Left renal pelvis (tissue), 4 donors: ENCODE data around the gene PRKAB2. TPM values are rescaled to one million over a fixed set of nuclear protein-coding genes. Genes with fewer than 3 reads are reported as not detected.
"Not testable (repeated sequence)": the region's sequence is repeated elsewhere in the genome, so short reads cannot be mapped to it uniquely, and the experiment has no call there.

Experiments used
- DNase-seq, 4 donors: peaks; one replicate each; pipeline ENCODE4 v3.0.0-alpha.2; 2013; ENCODE audit warnings: low read depth in 4 of 4, low spot score in 3 of 4
- polyA plus RNA-seq, 4 donors: library from polyadenylated mRNA; unstranded; fragments of 120-200 nt; gene quantifications; one replicate each; pipeline ENCODE4 v1.2.1, GENCODE V29; 2013; ENCODE audit not compliant: insufficient read length in 4 of 4

PRKAB2 gene
- polyA plus RNA-seq, 4 donors, result 21.1 to 26.1 (median 24.7) TPM

DNA sequence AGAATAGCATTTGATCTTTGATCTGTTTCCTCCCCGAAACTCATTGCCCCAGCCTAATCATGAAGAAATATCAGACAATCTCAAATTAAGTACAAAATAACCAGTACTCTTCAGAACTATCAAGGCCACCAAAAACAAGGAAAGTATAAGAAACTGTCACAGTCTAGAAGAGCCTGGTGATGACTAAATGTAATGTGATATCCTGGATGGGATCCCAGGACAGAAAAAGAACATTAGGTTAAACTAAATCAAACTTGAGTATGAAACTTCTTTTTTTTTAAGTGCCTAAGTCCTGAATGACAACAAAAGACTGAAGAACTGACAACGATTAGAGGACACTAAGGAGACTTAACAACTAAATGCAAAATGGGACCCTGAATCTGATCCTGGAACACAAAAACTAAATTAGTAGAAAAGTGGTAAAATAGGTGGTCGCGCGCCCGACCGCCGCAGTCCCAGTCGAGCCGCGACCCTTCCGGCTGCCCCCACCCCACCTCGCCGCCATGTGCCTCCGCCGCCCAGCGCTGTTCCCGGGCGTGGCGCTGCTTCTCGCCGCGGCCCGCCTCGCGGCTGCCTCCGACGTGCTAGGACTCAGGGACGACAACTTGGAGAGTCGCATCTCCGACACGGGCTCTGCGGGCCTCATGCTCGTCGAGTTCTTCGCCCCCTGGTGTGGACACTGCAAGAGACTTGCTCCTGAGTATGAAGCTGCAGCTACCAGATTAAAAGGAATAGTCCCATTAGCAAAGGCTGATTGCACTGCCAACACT is 5.5 kb upstream of the PRKAB2 start:
- no peak for DNase-seq

DNA sequence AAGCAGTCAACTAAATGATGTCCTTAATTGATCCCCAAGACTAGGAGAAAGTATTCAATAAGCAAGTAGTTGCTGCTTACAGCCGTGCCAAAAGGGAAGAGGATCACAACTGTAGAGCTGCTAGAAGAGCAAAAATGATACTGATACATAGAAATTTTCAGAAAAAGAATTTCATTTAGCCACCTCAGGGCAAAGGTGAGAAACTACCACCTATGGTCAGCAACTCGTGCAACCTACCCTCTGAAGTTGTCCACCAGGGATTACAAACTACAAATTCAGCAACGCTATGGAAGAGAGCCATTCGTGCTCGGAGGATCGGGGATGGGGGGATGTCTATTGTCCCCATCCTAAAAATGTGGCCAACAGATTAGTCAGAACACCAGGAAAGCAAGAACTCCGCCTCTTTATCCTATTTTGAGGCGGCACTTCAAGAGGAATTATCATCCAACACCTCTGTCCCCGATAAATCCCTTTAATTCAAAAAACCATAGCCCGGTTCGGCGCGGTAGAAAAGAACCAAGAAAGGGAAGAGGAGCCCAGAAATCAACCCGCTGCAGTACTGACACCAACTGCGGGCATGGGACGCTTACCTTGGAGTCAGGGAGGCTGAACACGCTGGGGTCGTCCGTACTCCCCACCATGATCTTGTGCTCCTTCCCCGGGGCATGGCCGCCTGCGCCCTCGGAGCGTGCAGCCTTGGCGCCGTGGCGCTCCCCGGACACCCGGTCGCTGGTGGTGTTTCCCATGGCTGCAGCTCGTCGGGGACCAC is 687 bp downstream of the PRKAB2 start:
- peak in 1 of 4 donors; percentile 15 for DNase-seq

DNA sequence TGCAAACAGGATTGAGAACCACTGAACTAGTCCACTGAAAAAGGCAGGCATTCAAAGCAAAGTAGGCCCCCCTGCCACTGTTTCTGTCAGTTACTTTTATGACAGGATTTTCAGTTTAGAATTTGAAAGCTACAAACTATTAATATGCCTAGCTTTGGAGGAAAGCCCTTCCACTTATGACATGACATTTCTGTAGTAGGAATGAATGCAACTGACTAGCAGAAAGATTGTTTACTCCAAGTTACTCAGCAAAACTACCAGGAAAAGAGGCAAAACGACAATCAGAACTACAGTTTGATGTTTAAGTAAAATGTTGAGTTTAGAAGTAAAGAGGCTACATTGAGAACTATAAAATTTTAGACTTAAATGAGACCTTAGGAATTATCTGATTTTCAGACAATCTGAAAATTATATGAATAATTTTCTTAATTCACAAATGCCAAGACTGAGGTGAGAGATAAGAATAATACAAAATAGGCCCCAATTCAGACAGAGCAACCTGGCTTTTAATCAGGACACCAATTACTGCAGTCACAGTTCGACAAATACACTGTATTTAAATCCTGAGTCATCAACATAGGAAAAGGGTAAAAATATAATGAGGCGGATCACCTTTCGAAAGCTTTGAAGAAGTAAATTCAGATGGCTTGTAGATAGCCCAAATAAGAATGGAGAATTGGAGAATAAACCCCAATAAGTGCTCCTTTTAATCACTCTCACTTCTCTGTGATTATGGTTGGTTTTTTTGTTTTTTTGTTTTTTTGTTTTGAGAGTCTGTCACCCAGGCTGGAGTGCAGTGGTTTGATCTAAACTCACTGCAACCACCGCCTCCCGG is 2.2 kb downstream of the PRKAB2 start:
- no peak for DNase-seq

DNA sequence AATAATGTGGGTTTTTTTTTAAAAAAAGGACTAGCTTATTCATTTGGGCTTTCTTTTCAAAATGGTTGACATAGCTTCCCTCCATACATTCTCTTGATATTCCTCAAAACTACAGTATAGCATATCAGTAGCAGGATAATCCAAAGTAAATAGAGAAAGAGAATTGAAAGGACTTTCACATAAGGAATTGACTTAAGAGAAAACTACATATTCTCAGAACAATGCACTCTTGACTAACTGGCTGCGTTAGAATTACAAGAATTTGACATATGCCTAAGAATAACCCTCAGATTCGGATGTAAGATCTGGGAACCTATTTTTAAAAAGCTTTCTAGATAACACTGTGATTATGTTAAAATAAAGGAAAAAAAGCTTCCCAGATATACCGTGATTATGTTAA is 3.1 kb downstream of the PRKAB2 start:
- no peak for DNase-seq

DNA sequence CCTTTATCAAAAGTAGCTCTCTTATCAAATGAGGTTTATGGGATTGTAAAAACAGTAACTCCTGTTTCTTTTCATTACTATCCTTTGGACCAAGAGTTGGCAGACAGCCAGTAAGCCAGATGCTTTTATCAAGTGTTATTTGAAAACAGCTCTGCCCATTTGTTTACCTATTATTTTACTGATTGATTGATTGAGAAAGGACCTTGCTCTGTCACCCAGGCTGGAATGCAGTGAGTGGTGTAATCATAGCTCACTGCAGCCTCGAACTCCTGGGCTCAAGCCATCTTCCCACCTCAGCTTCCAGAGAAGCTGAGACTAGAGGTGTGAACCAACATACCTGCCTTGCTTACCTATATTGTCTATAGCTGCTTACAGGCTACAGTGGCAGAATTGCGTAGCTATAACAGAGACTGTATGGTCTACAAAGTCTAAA is 3.6 kb downstream of the PRKAB2 start:
- DNase-seq, result no peak

DNA sequence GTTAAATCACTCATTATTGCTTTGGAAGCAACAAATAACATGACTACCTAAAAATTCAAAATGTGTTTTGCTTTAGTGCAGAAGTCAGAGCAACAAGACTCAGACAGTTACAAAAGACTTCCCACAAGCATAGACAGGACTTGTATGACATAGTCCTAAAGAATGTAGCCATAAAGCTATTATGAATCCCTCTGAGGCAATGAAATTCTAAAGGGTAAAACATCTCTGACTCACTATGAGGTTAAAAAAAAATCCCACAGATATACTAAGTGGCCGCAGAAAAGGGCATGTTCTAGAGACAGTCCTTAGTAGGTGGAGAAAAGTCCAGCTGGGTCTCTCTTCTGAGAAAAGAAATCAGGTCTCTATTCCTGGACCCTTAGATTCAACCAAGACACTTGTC is 4.9 kb downstream of the PRKAB2 start:
- no peak for DNase-seq

DNA sequence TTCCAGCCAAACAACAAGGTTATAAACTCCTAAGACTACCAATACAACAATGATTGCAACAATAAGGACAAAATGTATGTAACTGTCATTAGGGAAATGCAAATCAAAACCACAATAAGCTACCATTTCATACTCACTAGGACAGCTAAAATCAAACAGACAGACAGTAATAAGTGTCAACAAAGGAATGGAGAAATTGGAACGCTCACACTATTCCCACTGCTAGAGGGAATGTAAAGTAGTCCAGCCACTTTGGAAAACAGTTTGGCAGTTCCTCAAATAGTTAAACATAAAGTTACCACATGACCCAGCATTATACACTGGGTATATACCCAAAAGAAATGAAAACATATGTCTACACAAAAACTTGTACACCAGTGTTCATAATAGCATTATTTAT is 9.3 kb downstream of the PRKAB2 start:
- DNase-seq, result no peak

DNA sequence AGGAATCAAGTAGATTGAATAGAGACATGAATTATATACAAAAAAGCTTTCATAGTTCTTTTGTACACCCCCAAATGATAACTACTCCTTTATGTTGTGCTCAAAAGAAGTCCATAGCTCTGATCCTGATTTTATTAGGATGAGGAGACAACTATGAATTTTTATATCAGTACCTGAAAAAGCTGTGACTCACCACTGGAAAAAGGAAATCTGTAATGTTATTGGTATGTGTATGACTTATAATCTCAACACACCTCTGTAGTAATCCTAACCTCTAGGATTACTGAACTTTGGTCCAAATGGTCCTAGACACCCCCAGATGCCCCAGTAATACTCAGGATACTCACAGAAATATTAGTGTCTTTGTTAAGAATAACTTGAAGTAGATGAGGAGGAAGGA is 10.2 kb downstream of the PRKAB2 start:
- no peak for DNase-seq

DNA sequence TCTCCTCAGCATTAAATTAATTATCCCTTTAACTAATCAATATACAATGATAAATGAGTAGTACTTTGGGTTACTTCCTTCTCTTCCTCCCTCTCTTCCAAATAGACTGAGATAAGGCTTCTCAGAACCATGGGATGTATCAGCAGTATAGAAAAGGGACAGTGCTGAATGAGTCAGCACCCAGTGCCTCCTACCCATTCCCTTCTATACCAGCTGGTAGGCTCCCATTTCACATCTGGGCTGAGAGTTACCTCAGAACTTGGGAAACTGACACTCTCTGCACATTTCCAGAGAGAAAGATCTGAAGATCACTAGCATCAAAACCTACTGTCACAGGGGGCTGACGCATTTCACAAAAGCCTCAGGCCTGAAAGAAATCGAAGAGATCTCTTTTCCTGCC is 15.2 kb downstream of the PRKAB2 start:
- DNase-seq, result not testable (repeated sequence)

DNA sequence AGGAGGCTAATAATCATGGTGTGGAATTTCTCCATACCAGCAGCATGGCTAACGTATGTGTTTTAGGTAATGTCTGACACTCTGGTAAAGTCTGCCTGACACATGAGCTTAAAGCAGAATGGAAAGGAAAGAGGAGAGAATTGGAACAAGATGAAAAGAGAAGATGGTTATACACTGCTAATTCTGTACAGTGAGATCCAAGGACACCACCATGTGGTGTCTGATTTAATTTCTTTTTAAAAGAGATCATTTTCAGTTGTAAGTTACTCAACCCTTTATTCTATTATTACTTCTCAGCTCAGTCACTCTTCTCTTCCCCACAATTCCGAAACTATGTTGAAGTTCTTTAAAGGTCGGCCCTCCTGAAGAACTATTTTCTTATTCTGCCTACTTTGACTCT is 15.6 kb downstream of the PRKAB2 start:
- DNase-seq, result no peak

DNA sequence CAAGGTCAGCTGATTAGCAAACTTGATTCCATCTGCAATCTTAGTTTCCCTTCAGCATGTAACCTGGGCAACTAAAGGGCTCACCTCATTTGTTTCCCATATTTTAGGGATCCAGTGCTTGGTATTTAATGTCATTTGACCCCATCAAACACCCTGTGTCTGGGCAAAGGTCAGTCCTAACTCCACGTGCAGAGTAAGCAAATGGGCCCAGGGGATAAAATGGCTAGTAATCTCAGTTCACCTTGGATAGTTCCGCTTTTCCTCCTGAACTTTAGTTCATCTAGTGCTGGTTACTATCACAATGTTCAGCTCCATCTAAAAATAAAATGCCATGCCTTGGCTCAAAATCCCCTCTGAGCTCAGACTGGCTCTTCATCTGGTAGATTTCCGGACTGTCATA is 19.5 kb downstream of the PRKAB2 start:
- DNase-seq, result no peak

DNA sequence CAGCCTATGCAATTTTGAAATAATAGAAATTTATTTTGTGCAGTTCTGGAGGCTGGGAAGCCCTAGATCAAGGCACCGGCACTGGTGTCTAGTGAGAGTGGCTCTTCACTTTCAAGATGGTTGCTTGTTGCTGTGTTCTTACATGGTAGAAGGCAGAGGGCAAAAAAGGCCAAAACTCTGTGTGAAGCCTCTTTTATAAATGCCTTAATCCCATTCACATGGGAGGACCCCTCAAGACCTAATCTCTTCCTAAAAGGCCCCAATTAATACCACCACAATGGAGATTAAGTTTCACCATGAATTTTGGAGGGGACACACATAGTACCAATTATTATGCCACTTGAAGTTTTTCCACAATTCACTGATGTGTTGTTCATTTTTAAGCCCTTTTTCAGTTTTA is 21.0 kb downstream of the PRKAB2 start:
- no peak for DNase-seq

DNA sequence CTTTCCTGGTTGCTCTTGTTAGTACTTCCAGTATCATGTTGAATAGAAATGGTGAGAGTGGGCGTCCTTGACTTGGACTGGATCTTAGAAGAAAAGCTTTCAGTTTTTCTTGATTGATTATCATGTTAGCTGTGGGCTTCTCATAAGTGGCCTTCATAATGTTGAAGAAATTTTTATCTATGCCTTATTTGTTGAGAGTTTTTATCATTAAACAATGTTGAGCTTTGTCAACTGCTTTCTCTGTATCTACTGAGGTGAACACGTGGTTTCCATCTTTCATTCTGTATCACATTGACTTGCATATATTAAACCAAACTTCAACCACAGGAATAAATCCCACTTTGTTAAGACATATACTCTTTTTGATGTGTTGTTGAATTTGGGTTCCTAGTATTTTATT is 29.4 kb downstream of the PRKAB2 start:
- DNase-seq, result no peak

DNA sequence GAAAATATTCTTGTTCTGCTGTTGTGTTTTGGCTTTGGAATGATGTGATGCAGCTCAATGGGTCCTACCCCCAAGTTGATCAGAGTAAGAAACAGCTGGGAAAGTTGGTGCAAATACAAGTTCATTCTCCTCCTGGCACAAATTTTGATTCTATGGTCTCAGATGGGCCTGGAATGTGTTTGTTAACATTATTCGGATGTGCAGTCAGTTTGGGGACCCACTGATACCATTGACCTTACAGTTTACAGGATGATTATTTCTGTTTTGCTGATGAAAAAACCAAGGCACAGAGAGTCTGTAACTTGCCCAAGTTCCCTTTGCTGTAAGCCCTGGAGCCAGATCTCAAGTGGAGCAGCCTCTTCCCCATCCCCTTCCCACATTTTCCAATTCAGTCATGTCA is 41.5 kb downstream of the PRKAB2 start:
- DNase-seq, result not testable (repeated sequence)

DNA sequence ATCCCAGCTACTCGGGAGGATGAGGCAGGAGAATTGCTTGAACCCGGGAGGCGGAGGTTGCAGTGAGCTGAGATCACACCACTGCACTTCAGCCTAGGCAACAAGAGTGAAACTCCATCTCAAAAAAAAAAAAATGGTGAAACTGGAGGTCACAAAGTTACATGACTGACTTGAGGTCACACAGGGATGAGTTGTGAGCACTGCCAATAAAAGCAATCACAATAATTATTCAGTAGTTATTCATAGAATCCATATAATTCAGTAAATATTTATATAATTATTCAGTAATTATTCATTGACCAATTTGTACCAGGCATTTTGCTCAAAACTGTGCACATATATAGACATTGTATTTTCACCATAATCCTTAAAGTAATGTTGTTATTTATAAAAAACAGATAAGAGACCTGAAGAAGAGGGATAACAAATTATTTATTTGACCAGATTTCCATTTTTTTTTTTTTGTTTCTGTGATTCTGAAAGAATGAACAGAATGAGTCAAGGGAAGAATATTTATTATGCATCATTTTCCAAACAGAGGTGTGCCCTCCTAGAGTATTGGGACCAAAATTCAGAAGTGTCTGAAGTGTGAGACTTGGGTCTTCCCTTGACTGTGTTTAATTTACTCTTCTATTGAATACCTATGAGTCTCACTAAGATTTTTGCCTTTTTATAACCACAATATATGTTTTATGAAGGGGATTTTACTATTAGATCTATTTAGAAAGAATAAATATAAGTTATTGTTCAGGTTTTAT is 43.0 kb downstream of the PRKAB2 start:
- DNase-seq, result no peak

DNA sequence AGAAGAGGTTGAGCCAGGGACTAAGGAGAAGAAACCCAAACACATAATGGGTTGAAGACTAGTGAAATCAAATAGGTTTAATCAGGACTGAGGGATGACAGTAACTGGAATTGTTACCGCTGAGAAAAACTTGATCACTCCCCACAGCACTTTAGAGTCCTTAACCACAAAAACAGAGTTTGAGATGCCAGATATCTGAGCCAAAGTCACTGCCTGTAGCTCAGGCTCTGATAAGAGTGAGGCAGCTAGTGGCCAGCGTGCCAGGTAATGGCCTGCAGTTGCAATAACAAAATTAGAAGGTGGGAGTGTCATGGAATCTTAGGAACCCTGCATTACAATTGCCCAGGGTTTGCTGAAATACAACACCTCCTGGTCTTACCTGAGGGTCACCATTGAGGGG is 48.0 kb downstream of the PRKAB2 start:
- no peak for DNase-seq

DNA sequence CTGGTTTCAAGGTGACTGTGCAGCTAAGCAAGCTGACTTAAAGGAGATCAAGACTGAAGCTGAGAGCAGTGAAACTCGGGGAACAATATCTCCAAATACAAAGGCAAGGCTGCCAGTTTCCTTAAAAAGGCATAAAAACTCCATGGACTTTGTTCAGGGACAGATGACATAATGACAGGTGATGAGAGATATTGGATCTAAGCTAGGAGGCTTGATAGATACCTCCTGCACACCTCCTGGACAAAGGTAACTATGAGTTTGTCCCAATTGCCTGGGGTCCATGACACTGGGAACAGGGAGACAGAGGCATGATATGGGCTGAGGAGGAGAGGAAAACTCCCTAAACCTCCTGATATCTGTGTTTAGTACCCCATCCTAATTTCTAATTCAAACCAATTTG is 55.2 kb downstream of the PRKAB2 start:
- DNase-seq, result no peak

DNA sequence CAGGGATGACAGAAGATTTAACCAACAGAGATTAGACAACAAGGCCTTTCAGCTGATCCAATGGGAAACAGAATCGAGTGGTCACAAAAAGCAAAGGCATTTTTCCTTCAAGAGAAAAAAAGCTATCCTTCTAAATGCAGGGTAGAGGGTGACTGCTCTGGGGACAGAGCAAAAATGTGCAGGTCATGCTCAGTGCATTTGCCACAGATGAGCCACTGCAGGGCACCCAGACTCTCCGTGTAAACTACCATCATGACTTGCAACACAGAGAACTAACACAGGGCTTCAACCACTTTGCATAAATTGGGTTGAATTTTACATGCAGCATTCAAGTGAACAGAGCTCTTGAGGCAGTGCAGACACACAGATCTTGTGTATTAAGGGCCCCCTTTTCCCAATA is 56.8 kb downstream of the PRKAB2 start:
- no peak for DNase-seq

DNA sequence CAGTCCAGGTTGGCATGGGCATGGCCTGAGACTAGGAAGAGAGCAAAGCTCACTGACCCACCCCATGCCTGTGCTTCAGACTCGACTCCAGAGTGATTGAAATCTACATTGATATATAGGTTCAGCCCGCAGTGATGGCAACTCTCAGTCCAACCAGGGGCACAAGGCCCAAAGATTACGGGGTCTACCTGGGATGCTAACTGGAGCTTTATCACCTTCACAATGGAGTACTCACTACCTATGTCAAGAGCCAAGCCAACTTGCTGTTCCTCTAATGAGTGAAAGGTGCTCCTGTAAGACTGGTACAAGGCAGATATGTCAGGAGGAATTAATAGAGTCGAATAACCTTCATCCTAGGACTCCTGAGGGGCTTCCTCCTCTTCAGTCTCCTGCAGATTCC is 57.2 kb downstream of the PRKAB2 start:
- not testable (repeated sequence) for DNase-seq

DNA sequence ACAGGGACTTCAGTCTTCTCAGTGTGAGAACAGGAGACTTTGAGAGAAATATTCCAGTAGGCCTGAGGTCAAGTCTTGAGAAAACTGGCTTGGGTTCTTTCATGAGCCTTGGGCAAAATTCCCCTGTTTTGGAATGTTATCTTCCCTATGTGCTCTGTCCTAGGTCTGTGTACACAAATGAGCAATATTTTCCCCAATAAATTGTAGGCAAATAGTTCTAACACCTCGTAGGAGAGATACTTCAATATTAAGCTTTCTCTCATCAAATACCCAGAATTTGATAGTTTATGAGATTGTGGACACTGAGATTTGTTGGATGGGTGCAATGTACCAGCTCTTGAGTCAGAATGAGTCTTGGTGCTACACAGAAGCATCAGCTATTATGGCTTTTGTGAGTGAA is 57.9 kb downstream of the PRKAB2 start:
- not testable (repeated sequence) for DNase-seq
